ENCODE measurements around the gene TNFSF9.

The TNFSF9 gene

DNA sequence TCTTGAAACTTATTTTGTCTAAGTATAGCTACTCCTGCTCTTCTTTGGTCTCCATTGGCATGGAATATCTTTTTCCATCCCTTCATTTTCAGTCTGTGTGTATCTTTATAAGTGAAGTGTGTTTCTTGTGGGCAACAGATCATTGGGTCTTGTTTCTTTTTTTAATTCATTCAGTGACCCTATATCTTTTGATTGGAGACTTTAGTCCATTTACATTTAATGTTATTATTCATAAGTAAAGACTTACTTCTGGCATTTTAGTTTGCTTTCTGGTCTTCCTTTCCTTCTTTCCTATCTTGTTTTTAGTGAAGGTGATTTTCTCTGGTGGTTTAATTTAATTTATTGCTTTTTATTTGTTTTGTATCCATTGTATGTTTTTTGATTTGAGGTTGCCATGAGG, 40.3 kb downstream of the TNFSF9 start:
- H3K9ac ChIP-seq (ENCODE audit: low read length), result no peak overlapping the region
- no peak overlapping the region for H3K4me2 ChIP-seq (ENCODE audit: low read depth, low read length, poor library complexity, severe bottlenecking)
- TF ChIP-seq CTCF (IDR thresholded peaks at IDR 0.05; ENCODE audit: insufficient read depth, low read length, poor library complexity, severe bottlenecking) (no peak), EZH2phosphoT487 (conservative IDR thresholded peaks at IDR 0.05; ENCODE audit: low read length) (no peak)
- H4K20me1 ChIP-seq (ENCODE audit: low read depth, low read length), result no peaks in the 10 kb centered on the region
- H3F3A ChIP-seq (ENCODE audit: insufficient read depth), result no peaks in the 10 kb centered on the region
- H3K9me2 ChIP-seq (replicated peaks; ENCODE audit: insufficient read depth, low read length), result no peaks in the 10 kb centered on the region
- H3K9me3 ChIP-seq (ENCODE audit: insufficient read depth, low read length), result peaks cover 19% of the 10 kb centered on the region
- no peaks in the 10 kb centered on the region for H3K36me3 ChIP-seq (ENCODE audit: low read length)
- H3K79me2 ChIP-seq (ENCODE audit: insufficient read depth, low read length), result no peaks in the 10 kb centered on the region
- no peak overlapping the region for H3K27ac ChIP-seq (ENCODE audit: low read depth, low read length)
- H3K27me3 ChIP-seq (ENCODE audit: low read length), result no peaks in the 10 kb centered on the region
- no peak overlapping the region for H2AFZ ChIP-seq (ENCODE audit: low read depth, low read length, severe bottlenecking)
- H3K4me3 ChIP-seq (ENCODE audit: insufficient read depth, low read length, poor library complexity, severe bottlenecking), result no peak overlapping the region

GRCh38 chr19:6572217-6572616, 41.4 kb downstream of the TNFSF9 start:
- no peak for TF ChIP-seq CTCF (IDR thresholded peaks at IDR 0.05; ENCODE audit: insufficient read depth, low read length, poor library complexity, severe bottlenecking)

DNA sequence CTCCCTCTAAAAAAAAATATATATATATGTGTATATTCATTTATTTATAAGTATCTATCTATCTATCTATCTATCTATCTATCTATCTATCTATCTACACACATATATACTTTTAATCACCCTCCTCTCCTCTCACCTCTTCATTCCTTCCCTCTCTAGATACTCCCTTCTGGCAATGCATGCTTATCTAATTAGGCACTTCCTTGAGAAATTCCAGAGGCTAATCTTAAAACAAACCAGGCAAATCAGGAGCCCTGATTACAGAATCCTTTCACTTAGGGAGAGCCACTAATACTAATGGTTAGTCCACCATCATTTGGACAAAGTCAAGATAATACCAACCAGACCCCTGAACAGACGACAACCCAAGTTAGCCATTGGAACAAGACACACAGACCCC, 42.5 kb downstream of the TNFSF9 start:
- no peak overlapping the region for H3K4me3 ChIP-seq (ENCODE audit: insufficient read depth, low read length, poor library complexity, severe bottlenecking)
- peaks cover 10% of the 10 kb centered on the region for H3F3A ChIP-seq (ENCODE audit: insufficient read depth)
- no peak overlapping the region for H3K9ac ChIP-seq (ENCODE audit: low read length)
- no peaks in the 10 kb centered on the region for H3K9me3 ChIP-seq (ENCODE audit: insufficient read depth, low read length)
- H3K4me2 ChIP-seq (ENCODE audit: low read depth, low read length, poor library complexity, severe bottlenecking), result no peak overlapping the region
- TF ChIP-seq CTCF (IDR thresholded peaks at IDR 0.05; ENCODE audit: insufficient read depth, low read length, poor library complexity, severe bottlenecking) (no peak), EZH2phosphoT487 (conservative IDR thresholded peaks at IDR 0.05; ENCODE audit: low read length) (no peak)
- no peaks in the 10 kb centered on the region for H4K20me1 ChIP-seq (ENCODE audit: low read depth, low read length)
- no peak overlapping the region for H3K27ac ChIP-seq (ENCODE audit: low read depth, low read length)
- H3K9me2 ChIP-seq (replicated peaks; ENCODE audit: insufficient read depth, low read length), result no peaks in the 10 kb centered on the region
- no peaks in the 10 kb centered on the region for H3K36me3 ChIP-seq (ENCODE audit: low read length)
- no peaks in the 10 kb centered on the region for H3K79me2 ChIP-seq (ENCODE audit: insufficient read depth, low read length)
- no peaks in the 10 kb centered on the region for H3K27me3 ChIP-seq (ENCODE audit: low read length)
- no peak overlapping the region for H2AFZ ChIP-seq (ENCODE audit: low read depth, low read length, severe bottlenecking)

More at GRCh38 chr19:6572217-6572616, 41.4 kb downstream of the TNFSF9 start:
- H4K20me1 ChIP-seq (ENCODE audit: low read depth, low read length), result no peaks in the 10 kb centered on the region
- no peak overlapping the region for H3K9ac ChIP-seq (ENCODE audit: low read length)
- peaks cover 3% of the 10 kb centered on the region for H3F3A ChIP-seq (ENCODE audit: insufficient read depth)
- no peaks in the 10 kb centered on the region for H3K27me3 ChIP-seq (ENCODE audit: low read length)
- peaks cover 8% of the 10 kb centered on the region for H3K9me3 ChIP-seq (ENCODE audit: insufficient read depth, low read length)
- no peaks in the 10 kb centered on the region for H3K9me2 ChIP-seq (replicated peaks; ENCODE audit: insufficient read depth, low read length)
- H3K36me3 ChIP-seq (ENCODE audit: low read length), result no peaks in the 10 kb centered on the region
- H3K4me3 ChIP-seq (ENCODE audit: insufficient read depth, low read length, poor library complexity, severe bottlenecking), result no peak overlapping the region
- H3K27ac ChIP-seq (ENCODE audit: low read depth, low read length), result no peak overlapping the region
- no peaks in the 10 kb centered on the region for H3K79me2 ChIP-seq (ENCODE audit: insufficient read depth, low read length)
- no peak overlapping the region for H2AFZ ChIP-seq (ENCODE audit: low read depth, low read length, severe bottlenecking)
- no peak overlapping the region for H3K4me2 ChIP-seq (ENCODE audit: low read depth, low read length, poor library complexity, severe bottlenecking)

Data from SU-DHL-6 (cell line).